PC-3 (cell line): ENCODE measurements around the gene BPIFB3. TPM values are rescaled to one million over a fixed set of nuclear protein-coding genes. Genes with fewer than 3 reads are reported as not detected.

Experiments
- ATAC-seq: fragments of 200-7000 bp; cut with Tn5 transposase; 2 replicates; pipeline ENCODE4 v1.9.1; 2020; ENCODE audit warnings: mild to moderate bottlenecking, moderate library complexity
- BruUV-seq: library from RNA; stranded (reverse); fragments of 400-500 nt; replicated peaks from 2 replicates; lab custom pipeline; 2021; lab: Mats Ljungman, UMichigan
- CTCF ChIA-PET: fragments of 300-600 bp; sonication (Branson Sonifier 250); formaldehyde crosslinking; loops from one replicate; lab custom pipeline; 2022; ENCODE audit warnings: antibody characterized with exemption; lab: Charles Lee
- POLR2A ChIA-PET: fragments of 300-600 bp; sonication (Branson Sonifier 250); formaldehyde crosslinking; loops from one replicate; lab custom pipeline; 2022; ENCODE audit warnings: antibody characterized with exemption; ENCODE audit not compliant: unreplicated experiment; lab: Charles Lee
- DNase-seq: peaks from one replicate; pipeline ENCODE4 v3.0.0-alpha.2; 2015
- H2AFZ ChIP-seq: fragments of 300-600 bp; sonication (generic); 2 replicates; pipeline ENCODE4 v1.6.0; 2016; ENCODE audit warnings: antibody characterized with exemption, low read length
- H3F3A ChIP-seq: fragments of 300-600 bp; sonication (generic); one replicate; pipeline ENCODE4 v1.6.0; 2017; ENCODE audit warnings: antibody characterized with exemption, low read length, control low read depth, mild to moderate bottlenecking; ENCODE audit not compliant: unreplicated experiment
- H3K27ac ChIP-seq: fragments of 300-600 bp; sonication (generic); 2 replicates; pipeline ENCODE4 v1.5.1; 2016; ENCODE audit warnings: mild to moderate bottlenecking, low read length
- H3K27me3 ChIP-seq: fragments of 300-600 bp; sonication (generic); 2 replicates; pipeline ENCODE4 v1.6.1; 2016; ENCODE audit warnings: low read length, mixed read lengths
- H3K36me3 ChIP-seq: fragments of 300-600 bp; sonication (generic); 2 replicates; pipeline ENCODE4 v1.6.1; 2016; ENCODE audit warnings: low read depth, mixed run types, low read length, mixed read lengths
- H3K4me1 ChIP-seq: fragments of 300-600 bp; sonication (generic); 2 replicates; pipeline ENCODE4 v1.5.1; 2016; ENCODE audit warnings: low read length; ENCODE audit not compliant: insufficient read depth
- H3K4me2 ChIP-seq: fragments of 300-600 bp; sonication (generic); 2 replicates; pipeline ENCODE4 v1.6.0; 2016; ENCODE audit warnings: low read length
- H3K4me3 ChIP-seq: fragments of 300-600 bp; sonication (generic); 2 replicates; pipeline ENCODE4 v1.5.1; 2016; ENCODE audit warnings: mild to moderate bottlenecking, low read length, mixed read lengths
- H3K79me2 ChIP-seq: fragments of 300-600 bp; sonication (generic); 2 replicates; pipeline ENCODE4 v1.6.1; 2017; ENCODE audit warnings: low read length, mixed read lengths
- H3K9ac ChIP-seq: fragments of 300-600 bp; sonication (generic); 2 replicates; pipeline ENCODE4 v1.6.0; 2016; ENCODE audit warnings: mild to moderate bottlenecking, low read length
- H3K9me2 ChIP-seq: fragments of 300-600 bp; sonication (generic); replicated peaks from 2 replicates; pipeline ENCODE4 v1.6.1; 2016; ENCODE audit warnings: mixed run types, low read length, mixed read lengths
- H3K9me3 ChIP-seq: fragments of 300-600 bp; sonication (generic); 2 replicates; pipeline ENCODE4 v1.6.1; 2016; ENCODE audit warnings: low read length, mixed read lengths
- H4K20me1 ChIP-seq: fragments of 300-600 bp; sonication (generic); 2 replicates; pipeline ENCODE4 v1.6.1; 2016; ENCODE audit warnings: low read length, mixed read lengths
- EZH2 ChIP-seq: fragments of 300-600 bp; sonication (generic); IDR thresholded peaks from one replicate; pipeline ENCODE4 v1.6.1; 2017; ENCODE audit warnings: antibody characterized with exemption, mild to moderate bottlenecking, low read length; ENCODE audit not compliant: unreplicated experiment
- EZH2phosphoT487 ChIP-seq: fragments of 300-600 bp; sonication (generic); IDR thresholded peaks from 2 replicates; pipeline ENCODE4 v1.6.1; 2018; ENCODE audit warnings: mild to moderate bottlenecking, antibody characterized with exemption, low read length, borderline replicate concordance
- intact Hi-C: fragments of 100-400 bp; cut with micrococcal nuclease; formaldehyde crosslinking; loops from 2 replicates; pipeline ENCODE4 v1.9.0; 2023
- total RNA-seq: library from RNA; depleted of rRNA; stranded (reverse); fragments of >200 nt; gene quantifications from 2 replicates; pipeline ENCODE4 v1.2.3, GENCODE V29; 2014
- TF ChIP-seq, protein P1 (sequence below): fragments of 300-600 bp; sonication (generic); conservative IDR thresholded peaks from 2 replicates; pipeline ENCODE4 v1.5.1; 2017; ENCODE audit warnings: antibody characterized with exemption, low read depth, mild to moderate bottlenecking, low read length

The BPIFB3 gene
- total RNA-seq, 1 experiment from 2014 or later, result not detected

DNA sequence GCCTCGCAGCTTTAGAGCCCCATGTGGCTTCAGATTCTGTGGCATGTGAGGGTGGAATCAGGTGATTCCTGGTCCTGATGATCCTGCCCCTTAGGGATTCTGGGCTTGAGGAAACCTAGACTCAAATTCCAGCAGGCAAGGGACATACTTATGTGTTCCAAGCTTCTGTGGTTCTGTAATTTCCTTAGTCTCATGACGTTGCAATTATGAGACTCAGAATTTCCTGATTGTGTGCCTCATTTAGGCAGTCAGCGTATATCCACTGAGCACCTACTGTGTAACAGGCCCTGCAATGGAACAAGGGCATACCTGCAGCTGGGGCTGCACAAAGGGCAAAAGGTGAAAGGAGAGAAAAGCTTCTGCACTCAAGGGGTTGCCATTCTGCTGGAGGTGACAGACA, 14.1 kb downstream of the BPIFB3 start:
- H3K4me2 ChIP-seq, result no peak overlapping the region
- intact Hi-C loops, result no loop called here
- ChIA-PET POLR2A (no interaction called here), CTCF (no interaction called here)
- no peak for TF ChIP-seq EZH2
- TF ChIP-seq, protein P1, sequence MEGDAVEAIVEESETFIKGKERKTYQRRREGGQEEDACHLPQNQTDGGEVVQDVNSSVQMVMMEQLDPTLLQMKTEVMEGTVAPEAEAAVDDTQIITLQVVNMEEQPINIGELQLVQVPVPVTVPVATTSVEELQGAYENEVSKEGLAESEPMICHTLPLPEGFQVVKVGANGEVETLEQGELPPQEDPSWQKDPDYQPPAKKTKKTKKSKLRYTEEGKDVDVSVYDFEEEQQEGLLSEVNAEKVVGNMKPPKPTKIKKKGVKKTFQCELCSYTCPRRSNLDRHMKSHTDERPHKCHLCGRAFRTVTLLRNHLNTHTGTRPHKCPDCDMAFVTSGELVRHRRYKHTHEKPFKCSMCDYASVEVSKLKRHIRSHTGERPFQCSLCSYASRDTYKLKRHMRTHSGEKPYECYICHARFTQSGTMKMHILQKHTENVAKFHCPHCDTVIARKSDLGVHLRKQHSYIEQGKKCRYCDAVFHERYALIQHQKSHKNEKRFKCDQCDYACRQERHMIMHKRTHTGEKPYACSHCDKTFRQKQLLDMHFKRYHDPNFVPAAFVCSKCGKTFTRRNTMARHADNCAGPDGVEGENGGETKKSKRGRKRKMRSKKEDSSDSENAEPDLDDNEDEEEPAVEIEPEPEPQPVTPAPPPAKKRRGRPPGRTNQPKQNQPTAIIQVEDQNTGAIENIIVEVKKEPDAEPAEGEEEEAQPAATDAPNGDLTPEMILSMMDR, result no peak
- no peak for TF ChIP-seq EZH2phosphoT487
- no peaks in the 10 kb centered on the region for H3K9me2 ChIP-seq
- no peak overlapping the region for H3K9ac ChIP-seq
- H3K79me2 ChIP-seq, result no peaks in the 10 kb centered on the region
- H3K27me3 ChIP-seq, result peaks cover 67% of the 10 kb centered on the region
- H3K4me3 ChIP-seq, result no peak overlapping the region
- DNase-seq (no peak), ATAC-seq (no peak)
- H4K20me1 ChIP-seq, result no peaks in the 10 kb centered on the region
- no TSS peak for BruUV-seq
- H3K4me1 ChIP-seq, result no peaks in the 10 kb centered on the region
- no peaks in the 10 kb centered on the region for H3K9me3 ChIP-seq
- no peak overlapping the region for H2AFZ ChIP-seq
- H3K36me3 ChIP-seq, result no peaks in the 10 kb centered on the region
- no peaks in the 10 kb centered on the region for H3F3A ChIP-seq
- H3K27ac ChIP-seq, result no peak overlapping the region

DNA sequence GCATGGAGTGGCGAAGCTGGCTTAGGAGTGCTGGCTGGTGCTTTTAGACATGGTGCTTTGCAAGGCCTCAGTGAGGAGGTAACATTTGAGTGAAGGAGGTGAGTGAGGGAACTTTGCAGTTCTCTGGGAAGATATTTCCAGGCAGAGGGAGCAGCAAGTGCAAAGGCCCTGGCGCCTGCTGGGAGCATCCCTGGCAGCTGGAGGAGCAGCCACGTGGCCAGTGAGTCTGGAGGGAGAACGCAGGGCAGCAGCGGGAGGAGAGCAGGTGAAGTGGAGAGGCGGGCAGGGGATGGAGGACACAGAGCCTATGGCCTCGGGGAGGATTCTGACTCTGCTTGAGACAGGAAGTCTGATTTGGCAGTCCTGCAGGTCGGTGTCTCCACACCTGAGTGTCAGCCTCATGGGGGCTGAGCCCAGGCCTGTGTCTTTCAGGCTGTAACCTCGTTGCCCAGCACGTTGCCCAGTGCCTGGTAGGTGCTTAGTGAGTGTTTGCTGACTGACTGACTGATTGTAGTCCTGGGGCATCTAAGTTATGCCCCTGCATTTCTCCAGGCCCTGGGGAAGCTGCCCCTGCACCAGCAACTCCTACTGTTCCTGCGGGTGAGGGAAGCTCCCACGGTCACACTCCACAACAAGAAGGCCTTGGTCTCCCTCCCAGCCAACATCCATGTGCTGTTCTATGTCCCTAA, 14.7 kb downstream of the BPIFB3 start:
- Histone ChIP-seq H3K4me2 (no peak overlapping the region), H3K79me2 (no peaks in the 10 kb centered on the region), H3K9me2 (no peaks in the 10 kb centered on the region), H3K4me3 (no peak overlapping the region), H3K9ac (no peak overlapping the region), H3K27ac (no peak overlapping the region), H3K9me3 (no peaks in the 10 kb centered on the region), H2AFZ (no peak overlapping the region), H4K20me1 (no peaks in the 10 kb centered on the region), H3K36me3 (no peaks in the 10 kb centered on the region), H3K4me1 (no peaks in the 10 kb centered on the region), H3K27me3 (peaks cover 65% of the 10 kb centered on the region), H3F3A (no peaks in the 10 kb centered on the region)
- DNase-seq (no peak), ATAC-seq (no peak)
- intact Hi-C loops, result no loop called here
- ChIA-PET POLR2A (no interaction called here), CTCF (no interaction called here)
- no TSS peak for BruUV-seq
- TF ChIP-seq EZH2phosphoT487 (no peak), EZH2 (no peak)
- TF ChIP-seq, protein P1, result no peak

DNA sequence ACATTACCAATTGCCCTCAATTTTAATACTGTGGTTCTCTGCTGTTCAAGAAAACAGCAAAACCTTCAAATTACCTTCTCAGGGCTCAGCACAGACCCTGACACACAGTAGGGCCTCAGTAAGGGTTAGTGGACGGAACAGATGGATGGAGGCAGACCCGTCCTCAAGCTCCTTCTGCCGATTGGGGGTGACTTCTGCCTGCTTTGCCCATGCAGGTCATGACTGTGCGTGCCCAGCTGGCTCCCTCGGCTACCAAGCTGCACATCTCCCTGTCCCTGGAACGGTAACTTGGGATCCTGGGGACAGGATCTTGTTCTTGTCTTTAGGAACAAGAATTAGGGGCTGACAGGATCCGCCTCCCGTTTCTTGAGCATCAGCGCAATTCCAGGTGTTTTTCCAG, 16.0 kb downstream of the BPIFB3 start:
- intact Hi-C loops, result no loop called here
- Histone ChIP-seq H3K36me3 (no peaks in the 10 kb centered on the region), H3K27ac (no peak overlapping the region), H4K20me1 (no peaks in the 10 kb centered on the region), H3K9ac (no peak overlapping the region), H3K9me2 (no peaks in the 10 kb centered on the region), H3K4me1 (no peaks in the 10 kb centered on the region), H3K9me3 (no peaks in the 10 kb centered on the region), H2AFZ (no peak overlapping the region), H3K79me2 (no peaks in the 10 kb centered on the region), H3K4me2 (no peak overlapping the region), H3F3A (no peaks in the 10 kb centered on the region), H3K27me3 (peaks cover 52% of the 10 kb centered on the region), H3K4me3 (no peak overlapping the region)
- ATAC-seq (no peak), DNase-seq (no peak)
- ChIA-PET CTCF (no interaction called here), POLR2A (no interaction called here)
- BruUV-seq, result no TSS peak
- no peak for TF ChIP-seq EZH2
- no peak for TF ChIP-seq EZH2phosphoT487
- TF ChIP-seq, protein P1, result no peak
